WTC11 (cell line): ENCODE results near the gene FOXO1. TPM values are rescaled to one million over a fixed set of nuclear protein-coding genes. Genes with fewer than 3 reads are reported as not detected.

Experiments used
- ATAC-seq: fragments of 200-7000 bp; cut with Tn5 transposase; 2 replicates; pipeline ENCODE4 v1.10.0; 2021; ENCODE audit warnings: mild to moderate bottlenecking, moderate library complexity
- CTCF ChIA-PET: fragments of 300-600 bp; sonication (Branson Sonifier 250); formaldehyde crosslinking; loops from one replicate; lab custom pipeline; 2021; ENCODE audit warnings: antibody characterized with exemption; lab: Charles Lee
- POLR2A ChIA-PET: fragments of 350-600 bp; sonication (Branson Sonifier 250); formaldehyde crosslinking; loops from one replicate; lab custom pipeline; 2021; ENCODE audit warnings: antibody characterized with exemption; lab: Charles Lee
- DNase-seq: peaks from one replicate; pipeline ENCODE4 v3.0.0; 2021; ENCODE audit warnings: low spot score
- H3K27ac Mint-ChIP-seq: 2 replicates; pipeline ENCODE4 v1.8.0; 2021; ENCODE audit warnings: mixed read lengths
- H3K27me3 Mint-ChIP-seq: 2 replicates; pipeline ENCODE4 v1.8.0; 2021; ENCODE audit warnings: low read depth, mild to moderate bottlenecking, moderate library complexity, mixed read lengths
- H3K36me3 Mint-ChIP-seq: 2 replicates; pipeline ENCODE4 v1.8.0; 2021; ENCODE audit warnings: mixed read lengths
- H3K4me1 Mint-ChIP-seq: 2 replicates; pipeline ENCODE4 v1.8.0; 2022; ENCODE audit warnings: mixed read lengths
- H3K4me3 Mint-ChIP-seq: 2 replicates; pipeline ENCODE4 v1.8.0; 2021; ENCODE audit warnings: mild to moderate bottlenecking, moderate library complexity, mixed read lengths
- H3K9me3 Mint-ChIP-seq: 2 replicates; pipeline ENCODE4 v1.8.0; 2021; ENCODE audit warnings: mixed read lengths
- ATF2 ChIP-seq: sonication (generic); formaldehyde crosslinking; IDR thresholded peaks from 2 replicates; pipeline ENCODE4 v1.8.1; 2022; ENCODE audit warnings: low read depth, missing genetic modification reagents, borderline replicate concordance
- CREB1 ChIP-seq: sonication (generic); formaldehyde crosslinking; IDR thresholded peaks from 2 replicates; pipeline ENCODE4 v1.8.0; 2023; ENCODE audit warnings: mild to moderate bottlenecking, missing genetic modification reagents
- E2F5 ChIP-seq: sonication (generic); formaldehyde crosslinking; IDR thresholded peaks from 2 replicates; pipeline ENCODE4 v1.8.1; 2022; ENCODE audit warnings: mild to moderate bottlenecking, moderate library complexity, missing genetic modification reagents
- ELF4 ChIP-seq: sonication (generic); formaldehyde crosslinking; IDR thresholded peaks from 2 replicates; pipeline ENCODE4 v1.8.1; 2022; ENCODE audit warnings: low read depth, mild to moderate bottlenecking, moderate library complexity, missing genetic modification reagents
- EMX1 ChIP-seq: fragments of 250-450 bp; sonication (Bioruptor Pico); IDR thresholded peaks from 2 replicates; pipeline ENCODE4 v1.8.0; 2021; ENCODE audit warnings: mild to moderate bottlenecking
- ESRRA ChIP-seq: sonication (generic); formaldehyde crosslinking; IDR thresholded peaks from 2 replicates; pipeline ENCODE4 v1.8.1; 2022; ENCODE audit warnings: mild to moderate bottlenecking, missing genetic modification reagents, borderline replicate concordance
- GABPB1 ChIP-seq: sonication (generic); formaldehyde crosslinking; IDR thresholded peaks from 2 replicates; pipeline ENCODE4 v1.8.1; 2023; ENCODE audit warnings: mild to moderate bottlenecking, missing genetic modification reagents
- GRHL2 ChIP-seq: fragments of 250-450 bp; sonication (Bioruptor Pico); IDR thresholded peaks from 2 replicates; pipeline ENCODE4 v1.8.0; 2022; ENCODE audit warnings: mild to moderate bottlenecking, moderate library complexity; ENCODE audit not compliant: insufficient replicate concordance, severe bottlenecking
- MYBL2 ChIP-seq: sonication (generic); formaldehyde crosslinking; IDR thresholded peaks from 2 replicates; pipeline ENCODE4 v1.8.1; 2023; ENCODE audit warnings: mild to moderate bottlenecking, moderate library complexity, missing genetic modification reagents
- NR1H2 ChIP-seq: sonication (generic); formaldehyde crosslinking; IDR thresholded peaks from 2 replicates; pipeline ENCODE4 v1.9.0; 2021; ENCODE audit warnings: mild to moderate bottlenecking, moderate library complexity, missing genetic modification reagents
- PRDM15 ChIP-seq: sonication (generic); formaldehyde crosslinking; IDR thresholded peaks from 2 replicates; pipeline ENCODE4 v1.8.0; 2022; ENCODE audit warnings: missing genetic modification reagents
- SMAD3 ChIP-seq: sonication (generic); formaldehyde crosslinking; IDR thresholded peaks from 2 replicates; pipeline ENCODE4 v1.8.0; 2022; ENCODE audit warnings: missing genetic modification reagents, mild to moderate bottlenecking, borderline replicate concordance
- SMAD4 ChIP-seq: sonication (generic); formaldehyde crosslinking; IDR thresholded peaks from 2 replicates; pipeline ENCODE4 v1.8.0; 2022; ENCODE audit warnings: mild to moderate bottlenecking, missing genetic modification reagents
- ZNF219 ChIP-seq: sonication (generic); formaldehyde crosslinking; IDR thresholded peaks from 2 replicates; pipeline ENCODE4 v1.8.0; 2023; ENCODE audit warnings: missing genetic modification reagents, mild to moderate bottlenecking, borderline replicate concordance
- ZNF416 ChIP-seq: fragments of 250-450 bp; sonication (Bioruptor Pico); IDR thresholded peaks from 2 replicates; pipeline ENCODE4 v1.9.0; 2021; ENCODE audit warnings: mild to moderate bottlenecking, inconsistent platforms
- ZNF423 ChIP-seq: fragments of 250-450 bp; sonication (Bioruptor Pico); IDR thresholded peaks from 2 replicates; pipeline ENCODE4 v2.1.2; 2022; ENCODE audit warnings: mild to moderate bottlenecking, moderate library complexity
- total RNA-seq: library from RNA; stranded (reverse); gene quantifications from 3 replicates; pipeline ENCODE4 v1.2.3, GENCODE V29; 2021
- TF ChIP-seq, protein P1 (sequence below): sonication (generic); formaldehyde crosslinking; IDR thresholded peaks from 2 replicates; pipeline ENCODE4 v1.8.0; 2023; ENCODE audit warnings: mild to moderate bottlenecking, missing genetic modification reagents
- TF ChIP-seq, protein P2 (sequence below): sonication (generic); formaldehyde crosslinking; IDR thresholded peaks from 2 replicates; pipeline ENCODE4 v1.8.0; 2022; ENCODE audit warnings: mild to moderate bottlenecking, missing genetic modification reagents
- TF ChIP-seq, protein P3 (sequence below): fragments of 250-450 bp; sonication (Bioruptor Pico); IDR thresholded peaks from 2 replicates; pipeline ENCODE4 v1.9.0; 2021; ENCODE audit warnings: mild to moderate bottlenecking

The FOXO1 gene
- total RNA-seq, 1 experiment from 2014 or later = 37.9 TPM

DNA sequence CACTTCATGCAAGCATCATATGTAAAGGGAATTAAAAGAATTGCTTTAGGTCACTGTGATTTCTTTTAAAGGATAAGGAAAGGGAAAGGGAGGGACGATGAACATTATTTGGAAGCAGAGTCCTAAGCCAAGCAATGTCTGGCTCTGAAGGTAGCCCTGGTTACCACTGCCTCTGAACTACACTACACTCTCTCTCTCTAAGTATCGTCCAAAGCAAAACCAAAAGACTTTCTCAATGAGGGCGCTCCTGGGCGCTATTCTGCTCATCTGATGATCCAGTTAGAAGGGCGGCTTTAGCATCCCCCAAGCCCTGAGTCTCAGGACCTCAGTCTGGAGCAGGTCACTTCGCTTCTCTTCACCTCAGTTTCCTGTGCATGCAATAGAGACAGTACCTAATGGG lies 26.2 kb downstream of the FOXO1 start (continued):
- TF ChIP-seq PRDM15 = no peak
- TF ChIP-seq EMX1 (CRISPR knock-in tag) = no peak
- TF ChIP-seq ZNF219 (CRISPR knock-in tag) = no peak
- TF ChIP-seq SMAD4 (CRISPR knock-in tag) = no peak
- TF ChIP-seq, protein P1, sequence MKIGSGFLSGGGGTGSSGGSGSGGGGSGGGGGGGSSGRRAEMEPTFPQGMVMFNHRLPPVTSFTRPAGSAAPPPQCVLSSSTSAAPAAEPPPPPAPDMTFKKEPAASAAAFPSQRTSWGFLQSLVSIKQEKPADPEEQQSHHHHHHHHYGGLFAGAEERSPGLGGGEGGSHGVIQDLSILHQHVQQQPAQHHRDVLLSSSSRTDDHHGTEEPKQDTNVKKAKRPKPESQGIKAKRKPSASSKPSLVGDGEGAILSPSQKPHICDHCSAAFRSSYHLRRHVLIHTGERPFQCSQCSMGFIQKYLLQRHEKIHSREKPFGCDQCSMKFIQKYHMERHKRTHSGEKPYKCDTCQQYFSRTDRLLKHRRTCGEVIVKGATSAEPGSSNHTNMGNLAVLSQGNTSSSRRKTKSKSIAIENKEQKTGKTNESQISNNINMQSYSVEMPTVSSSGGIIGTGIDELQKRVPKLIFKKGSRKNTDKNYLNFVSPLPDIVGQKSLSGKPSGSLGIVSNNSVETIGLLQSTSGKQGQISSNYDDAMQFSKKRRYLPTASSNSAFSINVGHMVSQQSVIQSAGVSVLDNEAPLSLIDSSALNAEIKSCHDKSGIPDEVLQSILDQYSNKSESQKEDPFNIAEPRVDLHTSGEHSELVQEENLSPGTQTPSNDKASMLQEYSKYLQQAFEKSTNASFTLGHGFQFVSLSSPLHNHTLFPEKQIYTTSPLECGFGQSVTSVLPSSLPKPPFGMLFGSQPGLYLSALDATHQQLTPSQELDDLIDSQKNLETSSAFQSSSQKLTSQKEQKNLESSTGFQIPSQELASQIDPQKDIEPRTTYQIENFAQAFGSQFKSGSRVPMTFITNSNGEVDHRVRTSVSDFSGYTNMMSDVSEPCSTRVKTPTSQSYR = no peak
- TF ChIP-seq E2F5 (CRISPR knock-in tag) = no peak
- TF ChIP-seq NR1H2 = no peak
- TF ChIP-seq, protein P2, sequence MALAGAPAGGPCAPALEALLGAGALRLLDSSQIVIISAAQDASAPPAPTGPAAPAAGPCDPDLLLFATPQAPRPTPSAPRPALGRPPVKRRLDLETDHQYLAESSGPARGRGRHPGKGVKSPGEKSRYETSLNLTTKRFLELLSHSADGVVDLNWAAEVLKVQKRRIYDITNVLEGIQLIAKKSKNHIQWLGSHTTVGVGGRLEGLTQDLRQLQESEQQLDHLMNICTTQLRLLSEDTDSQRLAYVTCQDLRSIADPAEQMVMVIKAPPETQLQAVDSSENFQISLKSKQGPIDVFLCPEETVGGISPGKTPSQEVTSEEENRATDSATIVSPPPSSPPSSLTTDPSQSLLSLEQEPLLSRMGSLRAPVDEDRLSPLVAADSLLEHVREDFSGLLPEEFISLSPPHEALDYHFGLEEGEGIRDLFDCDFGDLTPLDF (CRISPR knock-in tag) = no peak
- no peak for TF ChIP-seq GABPB1 (CRISPR knock-in tag)
- TF ChIP-seq, all 79 proteins: peak for 0

- H3K27me3 Mint-ChIP-seq = no peaks in the 10 kb centered on the region
- peak overlapping the region; percentile 3 for H3K27ac Mint-ChIP-seq
- ChIA-PET POLR2A (no interaction called here), CTCF (interaction anchor here (2.6 kb wide), 1 partner anchor 30 kb away, joined by 9 read pairs; no protein-coding TSS in a partner anchor)
- no peak overlapping the region for H3K4me3 Mint-ChIP-seq
- DNase-seq (no peak), ATAC-seq (no peak)
- H3K4me1 Mint-ChIP-seq = peaks cover 73% of the 10 kb centered on the region
- no peaks in the 10 kb centered on the region for H3K9me3 Mint-ChIP-seq
- no peaks in the 10 kb centered on the region; the same call in 1 of the 2 replicates for H3K36me3 Mint-ChIP-seq
- TF ChIP-seq ATF2 (CRISPR knock-in tag) (no peak), CREB1 (no peak), ELF4 (CRISPR knock-in tag) (no peak), GRHL2 (no peak), ESRRA (CRISPR knock-in tag) (no peak), ZNF416 (no peak), MYBL2 (CRISPR knock-in tag) (no peak), ZNF423 (CRISPR knock-in tag) (no peak), SMAD3 (no peak), NR1H2 (no peak)
- TF ChIP-seq, protein P3, sequence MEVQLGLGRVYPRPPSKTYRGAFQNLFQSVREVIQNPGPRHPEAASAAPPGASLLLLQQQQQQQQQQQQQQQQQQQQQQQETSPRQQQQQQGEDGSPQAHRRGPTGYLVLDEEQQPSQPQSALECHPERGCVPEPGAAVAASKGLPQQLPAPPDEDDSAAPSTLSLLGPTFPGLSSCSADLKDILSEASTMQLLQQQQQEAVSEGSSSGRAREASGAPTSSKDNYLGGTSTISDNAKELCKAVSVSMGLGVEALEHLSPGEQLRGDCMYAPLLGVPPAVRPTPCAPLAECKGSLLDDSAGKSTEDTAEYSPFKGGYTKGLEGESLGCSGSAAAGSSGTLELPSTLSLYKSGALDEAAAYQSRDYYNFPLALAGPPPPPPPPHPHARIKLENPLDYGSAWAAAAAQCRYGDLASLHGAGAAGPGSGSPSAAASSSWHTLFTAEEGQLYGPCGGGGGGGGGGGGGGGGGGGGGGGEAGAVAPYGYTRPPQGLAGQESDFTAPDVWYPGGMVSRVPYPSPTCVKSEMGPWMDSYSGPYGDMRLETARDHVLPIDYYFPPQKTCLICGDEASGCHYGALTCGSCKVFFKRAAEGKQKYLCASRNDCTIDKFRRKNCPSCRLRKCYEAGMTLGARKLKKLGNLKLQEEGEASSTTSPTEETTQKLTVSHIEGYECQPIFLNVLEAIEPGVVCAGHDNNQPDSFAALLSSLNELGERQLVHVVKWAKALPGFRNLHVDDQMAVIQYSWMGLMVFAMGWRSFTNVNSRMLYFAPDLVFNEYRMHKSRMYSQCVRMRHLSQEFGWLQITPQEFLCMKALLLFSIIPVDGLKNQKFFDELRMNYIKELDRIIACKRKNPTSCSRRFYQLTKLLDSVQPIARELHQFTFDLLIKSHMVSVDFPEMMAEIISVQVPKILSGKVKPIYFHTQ = no peak
These were observed 27.2 kb downstream of the FOXO1 start for GRCh38 chr13:40639221-40639681.
